ENCODE measurements around the gene LAMA3. TPM values are rescaled to one million over a fixed set of nuclear protein-coding genes. Genes with fewer than 3 reads are reported as not detected.

The LAMA3 gene
- total and polyA plus RNA-seq, 2 donors (not counting 3 experiments of a cell fraction or from before 2014, with no cell fraction given), result 2.6 to 12.3 TPM

DNA sequence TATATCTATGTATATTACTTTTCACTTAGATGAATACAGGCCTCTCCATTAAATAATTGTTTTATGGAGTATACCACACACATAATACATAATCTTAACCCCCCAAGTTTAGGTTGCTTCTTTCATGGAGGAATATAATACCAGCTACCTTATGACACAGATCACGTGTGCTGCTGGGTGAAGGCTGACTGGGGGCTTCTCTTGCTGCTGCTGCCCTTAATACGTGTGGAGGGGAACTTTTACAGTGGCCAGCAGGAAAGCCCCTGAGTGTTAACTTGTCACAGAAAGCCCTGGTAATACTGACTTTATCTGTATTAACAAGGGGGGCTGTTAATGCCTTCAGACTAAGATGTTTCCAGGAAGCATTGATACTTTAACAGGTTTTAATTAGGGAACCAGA is 63.1 kb downstream of the LAMA3 start:
- Histone ChIP-seq H2AFZ (ENCODE audit: low read depth, low read length) (no peak overlapping the region), H4K20me1 (replicated peaks; ENCODE audit: control insufficient read depth, extremely low read depth, insufficient read depth, low read length) (no peaks in the 10 kb centered on the region), H3K27ac (ENCODE audit: insufficient read depth, low read depth, low read length) (no peak overlapping the region), H3K79me2 (ENCODE audit: control insufficient read depth, insufficient read depth, low read length) (no peaks in the 10 kb centered on the region), H3K9me1 (replicated peaks; ENCODE audit: control insufficient read depth, extremely low read depth, insufficient read depth, low read length) (no peaks in the 10 kb centered on the region), H3K36me3 (ENCODE audit: control insufficient read depth in 2 of 2, extremely low read depth in 1 of 2, insufficient read depth in 2 of 2, low read length in 2 of 2) (no peaks in the 10 kb centered on the region), H3K4me1 (ENCODE audit: control insufficient read depth, extremely low read depth, insufficient read depth, low read length) (no peaks in the 10 kb centered on the region), H3K4me3 (replicated peaks in 1 of 3; ENCODE audit: insufficient read depth in 1 of 3, low read depth in 1 of 3, low read length in 3 of 3) (no peak overlapping the region), H3K9ac (replicated peaks; ENCODE audit: extremely low read depth, insufficient read depth, low read length) (no peak overlapping the region), H3K4me2 (ENCODE audit: insufficient read depth, low read length) (no peak overlapping the region), H3K9me3 (replicated peaks; ENCODE audit: control insufficient read depth, insufficient read depth, low read length) (no peaks in the 10 kb centered on the region), H3K27me3 (ENCODE audit: control insufficient read depth in 2 of 2, insufficient read depth in 2 of 2, low read length in 2 of 2) (no peaks in the 10 kb centered on the region)
- DNase-seq (ENCODE audit: low read depth, low spot score), result no peak
- intact Hi-C loops (cut with micrococcal nuclease) (no loop called here), dilution Hi-C loops (cut with MboI; ENCODE audit: extremely low pct_ligation_motif_present, low sequenced_read_pairs) (no loop called here)
- TF ChIP-seq, protein P1, sequence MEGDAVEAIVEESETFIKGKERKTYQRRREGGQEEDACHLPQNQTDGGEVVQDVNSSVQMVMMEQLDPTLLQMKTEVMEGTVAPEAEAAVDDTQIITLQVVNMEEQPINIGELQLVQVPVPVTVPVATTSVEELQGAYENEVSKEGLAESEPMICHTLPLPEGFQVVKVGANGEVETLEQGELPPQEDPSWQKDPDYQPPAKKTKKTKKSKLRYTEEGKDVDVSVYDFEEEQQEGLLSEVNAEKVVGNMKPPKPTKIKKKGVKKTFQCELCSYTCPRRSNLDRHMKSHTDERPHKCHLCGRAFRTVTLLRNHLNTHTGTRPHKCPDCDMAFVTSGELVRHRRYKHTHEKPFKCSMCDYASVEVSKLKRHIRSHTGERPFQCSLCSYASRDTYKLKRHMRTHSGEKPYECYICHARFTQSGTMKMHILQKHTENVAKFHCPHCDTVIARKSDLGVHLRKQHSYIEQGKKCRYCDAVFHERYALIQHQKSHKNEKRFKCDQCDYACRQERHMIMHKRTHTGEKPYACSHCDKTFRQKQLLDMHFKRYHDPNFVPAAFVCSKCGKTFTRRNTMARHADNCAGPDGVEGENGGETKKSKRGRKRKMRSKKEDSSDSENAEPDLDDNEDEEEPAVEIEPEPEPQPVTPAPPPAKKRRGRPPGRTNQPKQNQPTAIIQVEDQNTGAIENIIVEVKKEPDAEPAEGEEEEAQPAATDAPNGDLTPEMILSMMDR (IDR thresholded peaks at IDR 0.05; ENCODE audit: extremely low read depth in 1 of 2, insufficient read depth in 1 of 2, low read depth in 1 of 2, low read length in 2 of 2), result no peak
- no peak for TF ChIP-seq EZH2 (IDR thresholded peaks at IDR 0.05; ENCODE audit: borderline replicate concordance, low read depth, low read length, severe bottlenecking)
- no peak for TF ChIP-seq FOS (IDR thresholded peaks at IDR 0.05; ENCODE audit: borderline replicate concordance, insufficient read depth, low read length)
- TF ChIP-seq POLR2AphosphoS5 (IDR thresholded peaks at IDR 0.05; ENCODE audit: insufficient read depth, low read depth, low read length), result no peak
- TF ChIP-seq JUN (IDR thresholded peaks at IDR 0.05; ENCODE audit: borderline replicate concordance, insufficient read depth, insufficient read length, low read depth), result no peak
- no peak for TF ChIP-seq POLR2A (IDR thresholded peaks at IDR 0.05; ENCODE audit: low read depth, low read length)
- TF ChIP-seq, protein P2, sequence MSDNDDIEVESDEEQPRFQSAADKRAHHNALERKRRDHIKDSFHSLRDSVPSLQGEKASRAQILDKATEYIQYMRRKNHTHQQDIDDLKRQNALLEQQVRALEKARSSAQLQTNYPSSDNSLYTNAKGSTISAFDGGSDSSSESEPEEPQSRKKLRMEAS (IDR thresholded peaks at IDR 0.05; ENCODE audit: insufficient read depth, insufficient read length), result no peak
- TF ChIP-seq GATA2 (IDR thresholded peaks at IDR 0.05; ENCODE audit: insufficient read depth, insufficient read length, low read depth, low read length), result no peak
- ChIA-PET POLR2A (no interaction called here), CTCF (interaction anchor here (2.0 kb wide), 1 partner anchor 166 kb away, joined by 5 read pairs; no protein-coding TSS in a partner anchor)
- no TSS peak for BruUV-seq (replicated peaks)
- FAIRE-seq, result no peak

Measured in endothelial cell of umbilical vein (primary cell).